GM10266 (cell line): ENCODE data around the gene COL27A1.

Experiments
- DNase-seq: peaks from one replicate; pipeline ENCODE4 v3.0.0; 2012; ENCODE audit errors: extremely low spot score
- TF ChIP-seq, protein P1 (sequence below): IDR thresholded peaks from 2 replicates; pipeline ENCODE4 v1.5.1; 2012; ENCODE audit warnings: mild to moderate bottlenecking, low read depth; ENCODE audit not compliant: control insufficient read depth, insufficient read depth; ENCODE audit errors: missing control alignments

COL27A1 gene

DNA sequence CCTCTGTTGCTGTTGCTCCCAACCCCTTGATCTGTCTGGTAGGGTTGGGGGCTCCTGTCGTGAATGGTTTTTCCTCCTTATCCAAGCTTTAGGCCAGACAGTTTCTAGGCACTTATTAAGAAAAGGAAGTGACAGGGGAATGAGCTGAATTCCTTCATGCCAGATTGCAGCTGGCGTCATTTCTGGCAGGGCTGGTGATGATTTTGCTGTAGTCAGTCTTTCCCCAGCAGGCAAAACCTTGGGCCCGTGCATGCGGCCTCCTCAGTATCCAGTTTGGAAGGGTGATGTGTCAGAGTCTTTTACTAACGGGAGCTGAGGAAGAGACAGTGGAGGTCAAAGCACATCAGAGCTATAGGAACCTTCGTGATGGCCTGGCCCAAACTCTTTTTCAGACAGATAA lies 58.8 kb downstream of the COL27A1 start:
- DNase-seq = no peak
- TF ChIP-seq, protein P1, sequence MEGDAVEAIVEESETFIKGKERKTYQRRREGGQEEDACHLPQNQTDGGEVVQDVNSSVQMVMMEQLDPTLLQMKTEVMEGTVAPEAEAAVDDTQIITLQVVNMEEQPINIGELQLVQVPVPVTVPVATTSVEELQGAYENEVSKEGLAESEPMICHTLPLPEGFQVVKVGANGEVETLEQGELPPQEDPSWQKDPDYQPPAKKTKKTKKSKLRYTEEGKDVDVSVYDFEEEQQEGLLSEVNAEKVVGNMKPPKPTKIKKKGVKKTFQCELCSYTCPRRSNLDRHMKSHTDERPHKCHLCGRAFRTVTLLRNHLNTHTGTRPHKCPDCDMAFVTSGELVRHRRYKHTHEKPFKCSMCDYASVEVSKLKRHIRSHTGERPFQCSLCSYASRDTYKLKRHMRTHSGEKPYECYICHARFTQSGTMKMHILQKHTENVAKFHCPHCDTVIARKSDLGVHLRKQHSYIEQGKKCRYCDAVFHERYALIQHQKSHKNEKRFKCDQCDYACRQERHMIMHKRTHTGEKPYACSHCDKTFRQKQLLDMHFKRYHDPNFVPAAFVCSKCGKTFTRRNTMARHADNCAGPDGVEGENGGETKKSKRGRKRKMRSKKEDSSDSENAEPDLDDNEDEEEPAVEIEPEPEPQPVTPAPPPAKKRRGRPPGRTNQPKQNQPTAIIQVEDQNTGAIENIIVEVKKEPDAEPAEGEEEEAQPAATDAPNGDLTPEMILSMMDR = no peak

DNA sequence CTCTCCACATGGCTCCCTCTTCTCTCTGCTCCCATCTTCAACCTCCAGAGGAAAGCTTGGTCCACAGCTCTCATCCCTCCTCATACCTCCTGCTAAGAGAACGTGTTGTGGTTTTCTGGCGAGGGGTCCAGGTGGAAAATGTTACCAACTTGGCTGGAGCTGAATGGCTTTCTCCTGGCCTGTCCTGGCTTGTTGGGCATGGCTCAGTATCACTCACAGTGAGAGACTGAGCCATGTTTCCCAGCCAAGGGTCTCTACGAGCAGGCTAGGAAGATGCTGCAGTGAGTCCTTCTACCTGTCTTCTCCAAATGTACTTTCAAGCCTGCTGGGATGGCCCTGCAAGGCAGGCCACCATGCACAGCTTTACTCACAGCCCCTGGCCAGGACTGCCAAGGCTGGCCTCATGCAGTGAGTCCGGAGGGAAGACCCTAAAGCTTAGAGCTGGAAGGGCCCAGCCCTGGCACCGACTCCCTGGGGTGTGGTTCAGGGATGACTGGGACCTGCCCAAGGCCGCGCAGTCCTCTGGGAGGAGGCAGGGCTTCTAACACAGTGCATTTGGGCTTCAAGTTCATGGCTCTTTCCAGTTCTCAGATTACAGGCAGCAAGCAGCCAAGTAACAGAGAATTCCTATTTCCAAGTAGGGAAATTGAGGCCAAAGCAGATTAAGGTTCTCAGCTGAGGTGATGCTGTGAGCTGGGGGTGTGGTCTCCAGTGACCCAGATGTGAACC lies 59.5 kb downstream of the COL27A1 start:
- DNase-seq = no peak
- TF ChIP-seq, protein P1 = no peak

DNA sequence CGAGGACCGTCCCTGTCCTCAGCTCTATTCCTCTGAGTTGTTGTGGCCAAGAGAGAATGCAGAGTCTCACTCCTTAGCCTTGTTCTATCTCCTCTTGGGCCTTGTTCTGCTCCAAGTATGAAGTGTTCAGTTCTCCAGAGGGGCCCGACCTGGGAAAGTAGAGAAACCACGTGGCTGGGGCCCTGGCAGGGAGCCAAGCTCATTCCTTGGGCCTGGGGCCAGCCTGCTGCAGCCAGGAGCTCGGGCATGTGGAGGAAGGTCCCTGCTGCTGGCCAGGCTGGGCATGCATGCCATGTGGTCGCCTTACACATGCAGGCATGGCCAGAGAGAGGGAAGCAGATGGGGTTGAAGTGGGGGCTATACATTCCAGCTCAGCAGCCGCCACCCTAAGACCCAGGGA lies 60.7 kb downstream of the COL27A1 start:
- TF ChIP-seq, protein P1 = no peak
- DNase-seq = no peak

DNA sequence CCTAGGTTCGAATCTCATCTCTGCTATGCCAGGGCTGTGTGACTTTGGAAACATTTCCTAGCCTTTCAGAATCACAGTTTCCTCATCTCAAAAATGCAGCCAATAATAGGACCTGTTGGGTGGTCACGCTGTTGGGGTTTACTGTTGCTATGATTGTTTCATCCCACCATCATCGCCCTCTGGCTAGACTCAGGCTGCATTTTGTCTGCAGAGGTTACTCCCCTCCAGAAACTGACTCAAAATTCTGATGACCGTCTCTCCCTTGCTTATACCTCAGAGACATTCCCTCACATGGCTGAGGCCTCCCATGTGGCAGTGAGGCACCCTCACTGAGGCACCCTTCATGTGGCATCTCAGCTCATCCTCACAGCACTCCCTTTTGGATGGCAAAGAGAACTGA lies 61.6 kb downstream of the COL27A1 start:
- DNase-seq = no peak
- TF ChIP-seq, protein P1 = no peak

DNA sequence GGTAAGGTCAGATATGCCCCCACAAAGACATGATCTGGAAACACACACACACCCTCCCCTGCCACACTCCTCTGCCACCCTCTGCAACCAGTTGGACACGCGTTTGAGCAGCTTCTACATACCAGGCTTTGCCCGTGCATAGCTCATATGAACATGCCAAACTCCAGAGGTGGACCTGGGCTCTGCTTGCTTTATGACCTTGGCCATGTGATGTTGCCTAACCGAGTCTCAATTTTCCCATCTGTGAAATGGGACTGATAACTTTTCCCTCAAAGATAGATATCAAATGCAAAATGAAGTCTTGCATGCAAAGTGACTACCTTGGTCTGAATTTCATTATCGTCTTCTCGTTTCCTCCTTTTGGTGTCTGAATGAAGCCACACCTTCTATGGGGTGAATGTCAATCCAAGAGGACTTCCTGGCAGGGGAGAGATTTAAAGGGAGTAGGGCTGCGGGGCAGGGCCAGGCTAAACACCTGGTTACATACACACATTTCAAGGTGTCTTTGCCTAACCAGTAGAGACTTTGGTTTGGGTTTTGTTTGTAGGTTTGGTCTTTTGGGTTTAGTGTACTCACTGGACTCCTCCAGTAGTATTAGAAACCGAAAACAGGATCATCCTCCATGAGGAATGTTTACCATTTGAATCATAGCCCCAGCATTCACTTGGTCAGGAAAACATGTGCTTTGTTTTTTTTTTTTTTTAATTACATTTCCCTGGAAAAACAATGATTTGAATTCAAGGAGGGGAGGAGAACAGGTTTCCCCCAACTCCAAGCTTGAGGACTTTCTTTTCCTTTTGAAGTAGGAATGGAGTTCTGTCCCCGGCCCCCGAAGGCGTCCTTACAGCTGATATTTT lies 63.2 kb downstream of the COL27A1 start:
- TF ChIP-seq, protein P1 = no peak
- DNase-seq = no peak

DNA sequence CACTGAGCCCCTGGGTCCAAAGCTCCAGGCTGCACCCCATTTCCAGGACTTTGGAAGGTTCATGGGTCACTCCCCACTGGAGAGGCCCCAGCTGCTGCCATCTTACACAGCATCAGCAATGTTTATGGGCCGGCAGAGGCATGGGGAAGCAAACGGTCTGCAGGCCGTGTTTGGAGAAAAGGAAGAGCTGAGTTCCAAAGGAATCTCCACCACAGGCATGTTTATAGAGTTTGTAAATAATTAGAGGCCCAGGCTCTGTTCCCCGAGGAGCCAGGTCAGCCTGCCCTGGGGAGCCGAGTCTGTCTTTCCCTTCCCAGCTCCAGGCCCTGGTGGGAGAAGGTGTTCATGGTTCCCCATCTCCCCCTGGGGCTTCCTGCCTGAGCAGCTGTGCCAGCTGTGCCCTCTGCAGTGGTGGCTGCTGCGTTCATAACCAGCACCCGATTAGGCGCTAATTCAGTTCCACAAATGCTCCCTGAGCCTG lies 64.8 kb downstream of the COL27A1 start:
- DNase-seq = no peak
- TF ChIP-seq, protein P1 = no peak

DNA sequence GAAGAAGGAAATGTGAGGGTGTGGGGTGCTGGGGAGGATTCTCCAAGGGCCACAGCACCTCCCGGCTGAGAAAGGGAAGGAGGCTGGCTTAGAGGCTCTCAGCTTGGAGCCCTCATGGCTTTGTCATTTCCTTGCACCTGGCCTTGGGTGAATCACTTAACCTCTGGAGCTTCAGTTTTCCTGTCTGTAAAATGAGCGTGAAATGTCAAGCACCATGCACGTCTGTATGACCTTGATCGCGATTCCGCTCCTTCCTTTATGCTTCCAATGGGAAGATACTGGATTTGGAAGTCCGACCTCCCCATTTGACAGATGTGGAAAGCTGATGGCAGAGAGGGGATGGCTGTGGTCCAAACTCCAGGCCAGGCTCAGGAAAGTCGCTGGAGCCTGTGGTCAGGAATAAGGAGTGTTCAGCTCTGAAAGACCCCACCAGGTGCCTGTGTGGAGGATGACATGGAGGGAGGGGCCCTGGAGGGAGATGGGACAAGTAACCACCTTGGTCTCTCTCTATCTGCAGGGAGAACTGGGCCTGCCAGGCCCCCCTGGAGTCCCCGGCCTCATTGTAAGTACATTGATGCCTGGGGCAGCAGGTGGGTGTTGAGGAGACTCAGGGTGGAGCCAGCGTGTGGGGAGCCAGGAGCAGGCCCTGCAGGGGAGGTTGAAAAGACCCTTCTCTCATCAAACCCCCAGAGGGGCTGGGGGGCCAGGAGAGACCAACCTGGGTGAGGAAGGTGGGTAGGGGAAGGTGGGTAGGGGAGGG lies 66.5 kb downstream of the COL27A1 start:
- DNase-seq = no peak
- TF ChIP-seq, protein P1 = no peak
